MM.1S (cell line): ENCODE data around the gene PRR23B.

Experiments
- EZH2phosphoT487 ChIP-seq: fragments of 300-600 bp; sonication (generic); IDR thresholded peaks from 2 replicates; pipeline ENCODE4 v1.6.1; 2018; ENCODE audit warnings: antibody characterized with exemption, low read length
- TF ChIP-seq, protein P1 (sequence below): fragments of 300-600 bp; sonication (generic); IDR thresholded peaks from 2 replicates; pipeline ENCODE4 v1.5.1; 2016; ENCODE audit warnings: antibody characterized with exemption, low read length, mixed read lengths

DNA sequence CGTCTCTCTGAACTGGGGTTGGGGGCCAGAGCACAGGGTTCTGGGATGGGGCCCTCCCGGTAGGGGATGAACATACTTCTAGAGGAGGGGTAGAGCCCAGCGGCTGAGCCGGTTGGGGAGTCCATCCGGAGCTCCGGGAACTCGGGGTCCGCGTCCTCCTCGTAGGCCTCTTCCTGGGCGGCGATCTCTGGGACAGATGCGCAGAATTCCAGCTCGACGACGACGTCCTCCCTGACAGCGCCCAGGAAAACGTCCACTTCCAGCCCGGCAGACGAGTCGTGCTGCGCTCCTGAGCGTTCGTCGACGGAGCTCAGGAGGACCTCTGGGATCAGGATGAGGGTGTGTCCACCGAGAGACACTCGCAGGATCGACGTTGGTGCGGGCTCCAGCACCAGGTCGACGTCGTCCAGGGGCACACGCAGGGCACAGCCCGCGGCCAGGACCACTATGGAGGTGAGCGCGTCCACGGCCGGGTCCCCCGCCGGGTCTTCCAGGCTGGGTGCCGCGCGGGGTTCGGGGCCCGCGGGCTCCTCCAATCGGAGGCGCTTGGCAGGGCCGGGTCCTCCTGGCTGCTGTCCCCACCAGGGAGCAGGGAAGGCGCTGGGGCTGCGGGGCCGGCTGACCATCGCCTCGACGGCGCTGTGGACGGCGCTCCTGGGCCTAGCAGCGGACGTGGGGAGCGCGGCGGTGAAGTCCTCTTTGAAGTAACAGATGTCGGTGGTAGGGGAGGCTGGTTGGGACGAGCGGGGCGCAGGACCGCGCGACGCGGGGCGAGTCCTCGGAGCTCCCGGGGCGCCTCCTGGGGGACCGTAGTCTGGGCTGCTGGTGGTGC, 474 bp downstream of the PRR23B start:
- TF ChIP-seq, protein P1, sequence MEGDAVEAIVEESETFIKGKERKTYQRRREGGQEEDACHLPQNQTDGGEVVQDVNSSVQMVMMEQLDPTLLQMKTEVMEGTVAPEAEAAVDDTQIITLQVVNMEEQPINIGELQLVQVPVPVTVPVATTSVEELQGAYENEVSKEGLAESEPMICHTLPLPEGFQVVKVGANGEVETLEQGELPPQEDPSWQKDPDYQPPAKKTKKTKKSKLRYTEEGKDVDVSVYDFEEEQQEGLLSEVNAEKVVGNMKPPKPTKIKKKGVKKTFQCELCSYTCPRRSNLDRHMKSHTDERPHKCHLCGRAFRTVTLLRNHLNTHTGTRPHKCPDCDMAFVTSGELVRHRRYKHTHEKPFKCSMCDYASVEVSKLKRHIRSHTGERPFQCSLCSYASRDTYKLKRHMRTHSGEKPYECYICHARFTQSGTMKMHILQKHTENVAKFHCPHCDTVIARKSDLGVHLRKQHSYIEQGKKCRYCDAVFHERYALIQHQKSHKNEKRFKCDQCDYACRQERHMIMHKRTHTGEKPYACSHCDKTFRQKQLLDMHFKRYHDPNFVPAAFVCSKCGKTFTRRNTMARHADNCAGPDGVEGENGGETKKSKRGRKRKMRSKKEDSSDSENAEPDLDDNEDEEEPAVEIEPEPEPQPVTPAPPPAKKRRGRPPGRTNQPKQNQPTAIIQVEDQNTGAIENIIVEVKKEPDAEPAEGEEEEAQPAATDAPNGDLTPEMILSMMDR = no peak
- no peak for TF ChIP-seq EZH2phosphoT487
